Measurements from ENCODE around the gene PSMD10.

The PSMD10 gene, protein sequence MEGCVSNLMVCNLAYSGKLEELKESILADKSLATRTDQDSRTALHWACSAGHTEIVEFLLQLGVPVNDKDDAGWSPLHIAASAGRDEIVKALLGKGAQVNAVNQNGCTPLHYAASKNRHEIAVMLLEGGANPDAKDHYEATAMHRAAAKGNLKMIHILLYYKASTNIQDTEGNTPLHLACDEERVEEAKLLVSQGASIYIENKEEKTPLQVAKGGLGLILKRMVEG

DNA sequence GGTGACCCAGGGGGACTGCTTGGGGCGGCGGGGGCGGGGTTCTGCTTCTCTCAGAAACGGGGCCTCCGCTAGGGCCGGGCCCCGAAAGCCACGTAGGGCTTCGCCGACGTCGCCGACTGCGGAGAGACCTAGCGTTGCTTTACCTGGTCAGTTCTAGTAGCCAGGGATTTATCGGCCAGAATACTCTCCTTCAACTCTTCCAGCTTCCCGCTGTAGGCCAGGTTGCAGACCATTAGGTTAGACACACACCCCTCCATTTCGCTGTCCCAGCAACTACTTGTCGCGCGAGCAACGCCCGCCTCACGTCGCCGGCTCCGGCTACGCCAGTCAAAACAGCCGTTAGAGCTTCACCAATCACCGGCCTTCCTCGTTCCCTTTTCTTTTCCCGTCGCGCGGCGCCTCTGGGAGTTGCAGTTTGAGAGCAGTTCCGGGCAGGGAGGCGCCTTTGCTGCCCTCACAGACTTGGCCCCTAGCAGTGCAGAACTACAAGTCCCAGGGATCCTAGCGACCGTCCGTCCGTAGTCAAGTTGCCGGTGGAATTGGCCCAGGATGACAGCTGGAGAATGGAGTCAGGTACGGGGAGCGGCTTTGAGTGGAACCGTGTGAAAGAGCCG, at the start of gene PSMD10, which contains the start of gene ATG4A:
Gene PSMD10 (minus strand): TSS at position 279 of the 614 bp plus-strand sequence. CDS start 22 bp downstream, at position 257.
Gene ATG4A (plus strand): TSS at position 515 of the 614 bp plus-strand sequence. CDS start 49 bp downstream, at position 564.
- DNase-seq (ENCODE audit: low read depth), result peak; percentile 90

DNA sequence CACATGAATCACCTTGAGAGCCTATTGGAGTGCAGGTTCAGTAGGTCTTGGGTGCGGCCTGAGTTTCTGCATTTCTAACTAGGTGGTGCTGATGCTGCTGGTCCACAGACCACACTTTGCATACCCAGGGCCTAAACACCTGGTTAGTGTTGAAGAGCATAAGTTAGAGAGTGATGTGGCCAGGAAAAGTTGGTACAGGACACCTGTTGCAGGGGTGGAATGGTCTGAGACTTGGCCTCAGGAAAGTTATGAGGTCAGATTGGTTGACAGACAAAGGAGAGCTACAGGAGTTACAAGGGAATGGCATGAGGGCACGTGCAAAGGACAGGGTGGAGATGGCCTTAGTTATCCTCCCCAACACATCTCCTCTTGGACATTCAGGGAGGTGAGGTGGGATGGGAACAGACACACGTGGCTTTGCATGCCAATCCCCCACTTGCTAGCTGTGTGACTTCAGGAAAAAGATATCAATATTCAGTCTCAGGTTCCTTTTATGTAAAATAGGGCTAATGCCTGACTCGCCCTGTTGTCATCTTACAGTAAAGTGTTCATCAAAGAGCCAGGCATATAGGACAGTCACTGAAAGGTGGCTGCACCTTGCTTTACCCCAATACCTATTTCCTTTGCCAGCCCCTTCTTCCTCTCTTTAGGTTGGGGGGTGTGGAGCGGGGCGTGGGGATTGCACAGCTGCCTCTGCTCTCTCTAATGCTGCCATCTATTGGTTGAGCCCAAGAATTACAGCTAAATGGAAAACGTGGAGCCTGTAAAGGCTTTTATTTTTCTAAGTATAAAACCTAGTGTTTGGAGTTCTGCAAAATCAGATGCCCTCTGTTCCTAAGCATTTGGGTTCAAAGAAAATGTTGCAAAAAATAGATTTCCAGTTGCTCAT, 47.7 kb upstream of the PSMD10 start:
- no peak for DNase-seq (ENCODE audit: low read depth)

DNA sequence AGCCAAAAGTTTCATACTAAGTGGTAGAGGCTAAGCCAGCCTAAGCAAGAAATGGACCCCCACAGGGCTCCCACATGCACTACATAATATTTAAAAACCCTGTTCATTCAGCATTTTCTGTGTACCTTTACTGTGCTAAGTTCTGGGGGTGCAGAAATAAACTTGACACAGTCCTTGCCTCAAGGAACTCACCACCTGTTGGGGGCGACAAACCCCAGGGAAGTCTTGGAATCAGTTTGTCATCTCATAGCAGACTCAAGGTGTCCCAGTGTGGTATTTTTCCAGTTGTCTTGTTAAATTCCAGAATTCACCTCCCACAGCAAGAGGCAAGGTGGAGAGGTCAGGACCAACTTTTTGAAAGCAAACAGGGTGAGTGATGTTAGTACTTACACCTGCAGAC, 43.4 kb upstream of the PSMD10 start:
- no peak for DNase-seq (ENCODE audit: low read depth)

DNA sequence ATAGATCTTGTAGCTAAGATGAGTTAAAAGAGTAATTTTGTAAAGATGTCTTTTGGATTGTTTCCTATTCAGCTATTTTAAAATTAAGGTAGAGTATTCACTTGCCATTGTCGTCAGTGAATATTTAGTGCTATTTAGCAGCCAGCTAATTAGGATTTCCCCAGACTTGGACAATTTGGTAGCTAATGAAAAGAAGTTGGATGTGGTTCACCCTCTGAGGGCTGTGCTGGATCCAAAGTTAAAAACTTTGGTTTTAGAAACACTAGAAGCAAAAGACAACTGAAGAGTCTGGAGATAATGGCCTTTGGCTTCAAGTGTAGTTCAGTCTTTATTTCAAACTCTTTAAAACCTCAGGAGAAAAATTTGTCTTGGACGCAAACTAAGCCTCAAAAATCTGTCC, 41.5 kb upstream of the PSMD10 start:
- DNase-seq (ENCODE audit: low read depth), result no peak

DNA sequence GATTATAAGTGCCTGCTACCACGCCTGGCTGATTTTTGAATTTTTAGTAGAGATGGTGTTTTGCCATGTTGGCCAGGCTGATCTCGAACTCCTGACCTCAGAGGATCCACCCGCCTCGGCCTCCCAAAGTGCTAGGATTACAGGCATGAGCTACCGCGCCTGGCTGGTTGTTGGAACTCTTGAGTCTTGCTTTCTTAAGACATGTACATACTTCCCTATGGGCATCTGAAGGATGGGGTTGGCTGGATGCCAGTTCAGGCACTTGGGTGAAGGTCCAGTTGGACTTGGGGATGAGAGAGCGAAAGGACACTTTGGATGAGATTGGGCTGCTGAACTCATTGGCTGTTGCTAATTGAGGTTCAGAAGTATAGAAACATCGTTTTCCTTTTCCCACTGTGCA, 40.7 kb upstream of the PSMD10 start:
- no peak for DNase-seq (ENCODE audit: low read depth)

DNA sequence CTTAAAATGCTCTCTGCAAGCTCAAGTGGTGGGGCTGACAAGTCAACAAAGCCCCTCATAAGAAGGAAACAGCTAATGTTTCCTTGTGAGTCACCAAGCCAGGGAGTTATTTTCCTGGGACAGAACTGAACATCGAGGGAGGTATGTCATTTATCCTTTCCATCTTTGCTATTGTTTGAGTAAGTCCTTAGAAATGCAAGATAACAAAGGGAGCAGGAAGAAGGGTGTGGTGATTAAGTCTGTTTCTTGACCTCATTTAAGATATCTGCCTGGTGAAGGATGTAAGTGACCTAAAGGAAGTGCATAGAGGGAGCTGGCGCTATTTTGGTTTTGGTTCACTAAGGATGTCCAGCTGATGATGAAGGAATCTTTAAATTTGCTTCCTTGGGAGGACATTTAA, 40.1 kb upstream of the PSMD10 start:
- no peak for DNase-seq (ENCODE audit: low read depth)

DNA sequence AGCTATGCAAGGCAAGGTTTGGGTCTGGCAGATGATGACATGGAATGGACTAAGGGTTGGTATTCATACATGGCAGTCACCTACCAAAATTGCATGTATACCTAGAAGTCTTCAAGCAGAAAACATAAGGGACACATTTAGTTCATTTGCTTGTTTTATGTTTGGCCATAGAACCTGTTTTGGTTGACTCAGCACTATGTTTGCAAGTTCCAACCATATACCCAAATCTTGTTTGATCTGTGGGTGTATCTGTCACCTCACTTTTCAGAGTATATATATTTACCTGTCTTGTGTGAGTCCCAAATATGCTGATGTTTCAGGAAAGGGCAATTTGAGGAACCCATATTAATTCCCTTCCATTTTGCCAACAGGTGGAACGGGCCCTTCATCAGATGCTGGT, 39.5 kb upstream of the PSMD10 start:
- no peak for DNase-seq (ENCODE audit: low read depth)

DNA sequence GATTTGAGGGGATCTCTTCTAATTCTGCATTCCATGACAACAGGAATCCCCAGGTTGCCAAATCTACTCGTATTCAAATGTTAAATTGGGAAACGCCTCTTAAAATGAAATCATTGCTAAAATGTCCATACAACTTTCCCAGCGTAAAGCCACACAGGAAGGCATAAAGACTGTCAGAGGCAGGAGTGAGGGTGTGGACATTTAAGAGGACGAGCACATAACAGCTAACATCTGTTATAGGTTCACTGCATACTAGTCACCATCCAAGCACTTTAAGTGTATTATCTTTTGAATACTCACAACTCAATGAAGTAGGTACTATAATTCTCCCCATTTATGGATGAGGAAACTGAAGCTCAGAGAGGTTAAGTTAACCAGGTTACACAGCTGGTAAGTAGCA, 35.8 kb upstream of the PSMD10 start:
- no peak for DNase-seq (ENCODE audit: low read depth)

DNA sequence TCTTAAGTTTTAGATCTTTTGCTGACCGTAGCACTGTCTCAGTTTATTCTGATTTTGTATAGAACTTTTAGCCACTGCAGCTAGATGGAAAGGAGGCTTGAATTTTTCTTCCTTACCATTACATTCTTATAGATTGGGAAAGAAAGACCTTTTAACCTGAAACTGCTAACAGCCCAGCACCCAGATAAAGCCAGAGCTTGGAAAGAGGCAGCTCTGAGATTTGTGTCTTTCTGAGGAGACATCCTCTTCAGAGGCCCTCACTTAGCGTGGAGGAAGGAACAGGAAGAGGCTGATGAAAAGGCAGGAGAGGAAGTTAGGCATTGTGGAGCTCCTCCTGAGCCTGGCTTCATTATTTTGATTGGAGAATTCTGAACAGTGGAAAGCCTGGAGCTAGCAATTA, 35.3 kb upstream of the PSMD10 start:
- DNase-seq (ENCODE audit: low read depth), result no peak

DNA sequence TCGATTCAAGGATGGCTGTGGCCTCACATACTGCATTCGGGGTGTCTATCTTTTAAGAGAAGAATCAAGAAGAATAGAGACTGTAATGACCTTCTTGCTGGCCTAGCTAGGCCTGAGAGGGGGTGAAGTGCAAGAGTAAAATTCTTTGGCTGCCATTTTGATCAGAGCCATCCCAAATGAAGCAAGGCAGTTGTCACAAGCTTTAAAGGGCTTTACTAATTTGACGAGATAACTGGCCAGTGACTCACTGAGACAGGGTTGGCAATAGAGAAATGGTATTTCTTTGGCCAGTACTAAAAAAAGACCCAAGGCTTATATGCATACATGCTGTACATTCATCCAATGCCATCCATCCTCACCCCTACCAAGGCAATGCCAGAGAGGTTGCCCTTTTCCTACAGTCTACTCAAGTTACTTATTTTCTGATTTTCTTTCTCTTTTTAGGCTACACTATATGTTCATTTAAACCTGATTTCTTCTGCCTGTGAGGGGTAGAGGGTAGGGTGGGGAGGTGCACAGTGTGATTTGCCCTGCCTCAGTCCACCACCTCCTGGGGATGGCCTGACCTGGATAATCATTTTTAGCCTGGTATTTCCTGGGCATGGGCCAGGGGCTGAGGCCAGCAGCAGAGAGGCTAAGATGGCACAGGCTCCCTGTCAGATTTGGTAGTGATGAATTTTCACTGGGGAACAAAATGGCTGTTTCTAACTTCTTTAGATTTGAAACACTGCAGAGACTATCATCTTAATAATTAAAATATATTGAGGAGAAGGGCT, 32.4 kb upstream of the PSMD10 start:
- no peak for DNase-seq (ENCODE audit: low read depth)

DNA sequence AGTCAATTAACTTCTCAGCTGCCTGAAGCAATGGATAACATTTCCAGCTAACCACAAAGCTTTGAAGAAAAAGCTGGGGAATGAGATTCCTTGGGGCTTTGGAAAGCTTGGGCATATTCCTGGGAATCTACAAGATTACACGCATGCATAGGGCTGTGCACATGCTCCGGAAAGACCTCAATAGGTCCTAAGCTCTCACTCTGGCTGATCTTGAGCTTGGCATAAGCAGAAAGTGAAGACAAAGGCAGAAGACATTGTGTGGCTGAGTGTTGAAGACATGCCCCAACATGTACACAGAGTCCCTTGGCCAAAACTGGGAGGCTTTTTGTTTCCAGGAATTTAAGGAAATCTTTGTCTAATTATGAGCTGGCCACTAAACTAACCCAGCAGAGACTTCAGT, 31.4 kb upstream of the PSMD10 start:
- DNase-seq (ENCODE audit: low read depth), result peak; percentile 8

DNA sequence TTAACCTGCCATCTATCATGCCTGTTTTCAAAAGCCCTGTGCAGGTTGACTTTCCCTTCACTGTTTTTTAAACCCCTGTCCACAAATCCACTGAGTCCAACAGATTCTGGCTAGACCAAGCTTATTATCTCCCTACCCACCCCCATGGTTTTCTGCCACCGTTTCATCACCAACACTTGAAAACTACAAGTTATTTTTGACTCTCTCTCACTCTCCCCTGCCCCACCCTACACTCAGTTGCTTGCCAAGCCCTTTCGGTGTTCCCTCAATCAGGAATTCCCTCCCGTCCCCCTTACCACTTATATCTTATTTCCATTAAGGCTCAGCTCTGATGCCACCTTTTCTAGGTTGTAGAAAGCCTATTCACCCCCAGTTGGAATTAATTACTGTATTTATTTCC, 29.9 kb upstream of the PSMD10 start:
- no peak for DNase-seq (ENCODE audit: low read depth)

DNA sequence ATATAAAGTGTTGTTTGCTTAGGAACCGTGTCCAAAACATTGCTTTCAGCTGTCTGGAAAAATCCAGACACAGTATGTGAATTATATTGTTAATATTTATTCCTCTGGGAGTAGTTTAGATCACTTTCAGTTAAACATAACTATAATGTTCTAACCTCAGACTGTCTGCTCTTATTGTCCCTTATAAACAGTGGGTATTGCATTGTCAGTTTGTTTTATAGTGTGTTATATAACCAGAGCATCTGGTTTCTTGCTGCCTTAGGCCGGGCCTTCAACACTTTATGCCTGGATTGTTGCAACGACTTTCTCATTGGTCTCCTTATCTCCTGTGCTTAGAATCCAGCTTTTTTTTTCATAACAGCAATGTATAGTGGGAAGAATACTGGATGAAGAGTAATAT, 26.6 kb upstream of the PSMD10 start:
- DNase-seq (ENCODE audit: low read depth), result no peak

DNA sequence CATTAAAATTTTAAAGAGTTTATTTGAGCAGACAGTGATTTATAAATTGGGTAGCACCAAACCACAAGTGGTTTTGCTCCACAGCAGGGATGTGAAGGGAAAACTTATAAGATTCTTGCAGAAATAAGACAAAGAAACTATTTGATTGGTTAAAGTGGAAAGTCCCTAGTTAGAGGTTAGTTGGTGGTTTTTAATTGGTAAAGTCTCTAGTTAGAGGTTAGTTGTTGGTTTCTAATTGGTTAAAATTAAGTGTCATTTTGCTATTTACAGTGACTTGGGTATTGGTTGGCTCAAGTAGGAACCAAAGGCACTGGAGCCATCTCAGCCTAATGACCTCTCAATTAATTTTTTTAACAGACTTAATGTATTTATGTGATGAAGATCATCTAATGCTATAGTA, 23.2 kb upstream of the PSMD10 start:
- no peak for DNase-seq (ENCODE audit: low read depth)

DNA sequence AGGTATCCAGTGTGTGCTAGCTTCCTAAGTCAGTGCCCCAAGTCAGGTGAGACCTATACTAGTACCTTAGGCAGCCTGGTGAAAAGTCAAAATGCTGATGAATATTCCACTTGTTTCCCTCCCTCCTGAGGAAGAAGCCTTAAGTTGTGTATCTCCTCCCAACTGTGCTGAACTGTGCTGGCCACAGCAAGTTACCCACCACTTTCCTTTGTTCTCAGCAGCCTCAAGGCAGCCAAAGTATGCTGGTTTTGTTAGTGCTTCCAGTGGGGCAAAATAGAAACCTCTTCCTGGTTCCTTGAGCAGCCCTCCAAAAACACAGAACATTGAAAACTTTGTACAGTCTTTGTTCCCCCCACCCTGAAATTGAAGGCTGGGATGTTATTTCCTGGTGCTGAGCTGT, 14.1 kb upstream of the PSMD10 start:
- DNase-seq (ENCODE audit: low read depth), result no peak

DNA sequence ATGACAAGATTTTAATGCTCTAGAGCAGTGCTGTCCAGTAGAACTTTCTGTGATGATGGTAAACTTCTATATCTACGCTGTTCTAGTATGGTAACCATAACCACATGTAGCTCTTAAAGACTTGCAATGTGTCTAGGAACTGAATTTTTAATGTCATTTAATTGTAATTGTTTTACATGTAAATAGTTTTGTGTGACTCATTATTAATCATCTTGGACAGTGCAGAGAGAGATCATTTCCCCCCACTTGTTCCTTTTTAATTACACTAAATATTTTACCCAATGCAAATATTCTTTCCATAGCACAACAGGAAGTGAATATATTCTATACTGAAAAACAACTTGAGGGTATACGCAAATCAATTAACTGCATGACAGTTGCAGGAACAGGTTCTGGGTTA, 6.0 kb upstream of the PSMD10 start:
- DNase-seq (ENCODE audit: low read depth), result no peak

DNA sequence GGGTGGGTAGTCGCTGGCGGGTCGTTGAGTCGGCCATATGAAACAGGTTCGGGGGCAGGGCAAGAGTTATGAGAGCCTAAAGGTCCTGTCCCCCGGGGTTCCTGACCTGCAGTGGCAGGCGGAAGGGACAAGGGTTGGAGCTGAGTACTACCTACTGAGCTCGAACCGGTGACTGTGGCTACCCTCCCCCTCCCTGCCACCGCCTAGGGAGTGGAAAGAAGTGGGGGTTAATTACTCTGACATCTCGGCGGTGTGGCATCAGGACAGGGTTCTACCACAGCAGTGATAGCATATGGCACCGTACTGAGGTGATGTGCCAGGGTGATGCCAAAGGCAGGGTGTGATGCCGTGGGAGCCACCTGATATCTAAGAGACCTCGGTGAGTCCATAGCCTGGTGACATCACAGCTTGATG, 543 bp upstream of the PSMD10 start:
- DNase-seq (ENCODE audit: low read depth), result no peak

DNA sequence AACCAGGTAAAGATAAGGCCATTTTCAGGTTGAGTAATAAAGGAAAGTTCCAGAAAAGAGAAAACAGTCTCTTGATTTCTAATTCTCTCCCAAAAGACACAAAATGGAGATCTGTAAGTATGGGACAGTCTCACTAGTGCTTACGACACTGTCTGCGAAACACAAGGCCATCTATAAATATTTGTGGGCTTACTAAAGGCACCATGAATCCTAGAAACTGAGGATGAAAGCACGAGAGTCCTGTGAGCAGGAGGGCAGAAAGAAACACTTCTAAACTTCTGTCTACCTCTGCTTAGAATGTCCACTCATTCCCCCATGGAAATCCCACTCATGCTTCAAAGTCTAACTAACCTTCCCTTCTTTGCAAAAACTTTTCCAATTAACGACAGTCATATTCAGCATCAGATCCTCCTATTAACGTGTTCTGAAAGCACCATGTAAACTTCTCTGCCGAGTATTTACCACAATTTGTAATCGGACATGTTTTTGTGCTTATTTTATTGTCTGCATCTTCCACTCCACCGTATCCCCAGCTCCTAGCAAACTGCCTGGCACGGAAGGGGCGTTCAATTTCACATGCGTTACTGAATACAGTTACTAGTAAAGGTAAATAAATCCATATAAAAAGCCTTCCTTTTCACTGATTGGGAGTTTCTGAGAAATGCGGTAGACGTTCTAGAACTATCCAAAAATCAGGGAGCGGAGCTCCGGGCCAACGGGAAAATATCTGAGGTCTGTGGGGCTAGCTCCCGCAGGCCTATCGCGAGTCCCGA, 665 bp downstream of the PSMD10 start:
- peak; percentile 20 for DNase-seq (ENCODE audit: low read depth)

DNA sequence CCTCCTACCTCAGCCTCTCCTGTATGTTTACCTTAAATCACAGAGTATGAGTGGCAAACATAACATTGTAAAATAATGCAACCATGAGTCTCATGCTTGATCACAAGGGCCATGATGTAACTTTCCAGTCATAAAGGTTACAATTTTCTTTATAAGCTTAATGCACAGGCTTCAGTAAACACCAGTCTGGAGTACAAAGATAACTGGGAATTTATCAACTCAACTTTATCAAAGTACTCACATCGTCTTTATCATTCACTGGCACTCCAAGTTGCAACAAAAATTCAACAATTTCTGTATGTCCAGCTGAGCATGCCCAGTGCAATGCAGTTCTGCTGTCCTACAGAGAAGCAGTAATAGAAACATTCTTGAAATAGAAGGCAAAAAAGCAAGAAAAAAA, 2.8 kb downstream of the PSMD10 start:
- DNase-seq (ENCODE audit: low read depth), result no peak

DNA sequence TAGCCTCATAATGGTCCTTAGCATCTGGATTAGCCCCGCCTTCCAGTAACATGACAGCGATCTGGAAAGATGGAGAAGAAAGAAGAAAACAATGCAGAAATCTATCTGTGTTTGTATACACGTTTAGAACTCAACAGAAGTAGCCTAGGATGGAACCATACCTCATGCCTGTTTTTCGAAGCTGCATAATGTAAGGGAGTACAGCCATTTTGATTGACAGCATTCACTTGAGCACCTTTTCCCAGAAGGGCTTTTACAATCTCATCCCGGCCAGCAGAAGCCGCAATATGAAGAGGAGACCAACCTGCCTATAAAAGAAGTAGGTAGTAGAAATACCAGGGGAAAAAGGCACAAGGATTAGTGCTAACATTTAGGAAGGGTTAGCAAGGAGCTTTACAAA, 3.5 kb downstream of the PSMD10 start:
- DNase-seq (ENCODE audit: low read depth), result no peak

DNA sequence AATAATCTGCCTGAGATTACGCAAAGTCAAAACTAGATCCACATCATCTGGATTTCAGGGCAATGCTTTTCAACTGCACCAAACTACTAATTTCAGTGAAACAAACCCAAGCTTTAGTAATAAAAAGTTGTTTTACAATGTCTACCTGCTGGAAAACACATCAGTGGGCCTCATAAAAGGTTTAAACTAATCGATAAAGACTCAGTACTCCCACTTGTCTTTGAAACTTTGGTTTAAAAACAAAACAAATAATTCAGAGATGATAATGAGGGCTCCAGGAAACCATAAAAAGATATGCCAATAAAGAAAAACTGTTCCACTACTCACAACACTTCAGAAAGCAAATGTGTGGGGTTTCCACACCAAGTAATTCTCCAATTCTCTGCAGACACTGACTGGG, 10.2 kb downstream of the PSMD10 start:
- no peak for DNase-seq (ENCODE audit: low read depth)

DNA sequence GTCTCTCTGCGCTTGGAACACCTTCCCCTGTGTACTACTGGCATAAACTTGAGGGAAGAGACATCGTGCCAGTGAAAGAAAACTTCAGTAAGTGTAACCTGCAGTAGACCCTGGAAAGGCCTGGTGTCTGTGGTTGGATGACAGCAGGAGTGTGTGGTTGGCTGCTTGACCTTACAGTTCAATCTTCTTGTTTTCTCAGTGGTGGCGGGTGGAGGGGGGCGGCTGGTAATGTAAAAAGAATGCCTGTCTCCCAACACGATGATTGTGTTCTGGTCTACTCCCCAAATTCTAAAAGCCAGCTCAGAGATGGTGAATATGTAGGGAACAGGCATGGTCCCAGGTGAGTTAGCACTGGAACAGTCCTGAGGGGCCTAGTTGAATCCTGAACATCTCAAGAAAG, 18.6 kb downstream of the PSMD10 start:
- no peak for DNase-seq (ENCODE audit: low read depth)
